HUES48 (cell line): ENCODE data around the gene PTGER4.
"Not testable (repeated sequence)": the region's sequence is repeated elsewhere in the genome, so short reads cannot be mapped to it uniquely, and the experiment has no call there.

ENCODE experiments used
- H3K27ac ChIP-seq: one replicate; pipeline ENCODE4 v1.7.0; 2013; ENCODE audit warnings: low read depth, low read length, inconsistent platforms
- H3K27me3 ChIP-seq: 2 replicates; pipeline ENCODE4 v1.6.1; 2013; ENCODE audit warnings: mild to moderate bottlenecking, low read length; ENCODE audit not compliant: control insufficient read depth, insufficient read depth
- H3K36me3 ChIP-seq: 2 replicates; pipeline ENCODE4 v1.6.1; 2013; ENCODE audit warnings: low read length; ENCODE audit not compliant: control insufficient read depth, insufficient read depth
- H3K4me1 ChIP-seq: 2 replicates; pipeline ENCODE4 v1.6.1; 2013; ENCODE audit warnings: mild to moderate bottlenecking, low read length; ENCODE audit not compliant: control insufficient read depth, insufficient read depth
- H3K4me3 ChIP-seq: 2 replicates; pipeline ENCODE4 v1.5.1; 2013; ENCODE audit warnings: mild to moderate bottlenecking, low read depth, low read length
- H3K9ac ChIP-seq: 2 replicates; pipeline ENCODE4 v1.6.1; 2013; ENCODE audit warnings: mild to moderate bottlenecking, low read depth, low read length, moderate library complexity
- H3K9me3 ChIP-seq: 2 replicates; pipeline ENCODE4 v1.6.1; 2013; ENCODE audit warnings: low read length; ENCODE audit not compliant: control insufficient read depth, insufficient read depth

Gene PTGER4

DNA sequence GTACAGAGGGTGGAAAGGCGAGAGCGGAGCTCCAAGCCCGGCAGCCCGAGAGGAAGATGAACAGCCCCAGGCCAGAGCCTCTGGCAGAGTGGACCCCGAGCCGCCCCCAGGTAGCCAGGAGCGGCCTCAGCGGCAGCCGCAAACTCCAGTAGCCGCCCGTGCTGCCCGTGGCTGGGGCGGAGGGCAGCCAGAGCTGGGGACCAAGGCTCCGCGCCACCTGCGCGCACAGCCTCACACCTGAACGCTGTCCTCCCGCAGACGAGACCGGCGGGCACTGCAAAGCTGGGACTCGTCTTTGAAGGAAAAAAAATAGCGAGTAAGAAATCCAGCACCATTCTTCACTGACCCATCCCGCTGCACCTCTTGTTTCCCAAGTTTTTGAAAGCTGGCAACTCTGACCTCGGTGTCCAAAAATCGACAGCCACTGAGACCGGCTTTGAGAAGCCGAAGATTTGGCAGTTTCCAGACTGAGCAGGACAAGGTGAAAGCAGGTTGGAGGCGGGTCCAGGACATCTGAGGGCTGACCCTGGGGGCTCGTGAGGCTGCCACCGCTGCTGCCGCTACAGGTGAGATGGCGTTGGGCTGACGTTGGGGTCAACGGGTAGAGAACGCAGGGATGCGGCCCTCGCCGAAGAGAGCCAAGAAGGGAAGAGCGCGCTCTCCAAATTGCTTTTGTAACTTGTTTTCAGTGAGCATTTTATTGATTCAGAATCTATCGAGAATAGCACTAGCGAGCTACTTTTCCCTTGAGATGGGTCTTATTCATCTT is at the start of gene PTGER4:
TSS of gene PTGER4 (plus strand) at position 3 of the 769 bp plus-strand sequence. CDS start 1,079 bp downstream, outside the sequence.
- no peaks in the 10 kb centered on the region for H3K36me3 ChIP-seq
- peak within 1 kb of the TSS; percentile 64 for H3K9ac ChIP-seq
- peaks cover 30% of the 10 kb centered on the region for H3K4me1 ChIP-seq
- H3K9me3 ChIP-seq, result no peaks in the 10 kb centered on the region
- H3K4me3 ChIP-seq, result peak within 1 kb of the TSS; percentile 80
- peak within 1 kb of the TSS; percentile 81 for H3K27ac ChIP-seq
- H3K27me3 ChIP-seq, result peaks cover 52% of the 10 kb centered on the region

GRCh38 chr5:40630126-40630525 is 49.6 kb upstream of the PTGER4 start:
- Histone ChIP-seq H3K36me3 (no peaks in the 10 kb centered on the region), H3K9me3 (no peaks in the 10 kb centered on the region), H3K4me1 (no peaks in the 10 kb centered on the region), H3K9ac (no peak overlapping the region), H3K4me3 (no peak overlapping the region), H3K27me3 (no peaks in the 10 kb centered on the region), H3K27ac (no peak overlapping the region)

- Histone ChIP-seq H3K9ac (no peak overlapping the region), H3K27ac (no peak overlapping the region), H3K4me1 (no peaks in the 10 kb centered on the region), H3K9me3 (no peaks in the 10 kb centered on the region), H3K4me3 (no peak overlapping the region), H3K36me3 (no peaks in the 10 kb centered on the region), H3K27me3 (no peaks in the 10 kb centered on the region)
These were observed 48.5 kb upstream of the PTGER4 start for GRCh38 chr5:40631236-40631635.

DNA sequence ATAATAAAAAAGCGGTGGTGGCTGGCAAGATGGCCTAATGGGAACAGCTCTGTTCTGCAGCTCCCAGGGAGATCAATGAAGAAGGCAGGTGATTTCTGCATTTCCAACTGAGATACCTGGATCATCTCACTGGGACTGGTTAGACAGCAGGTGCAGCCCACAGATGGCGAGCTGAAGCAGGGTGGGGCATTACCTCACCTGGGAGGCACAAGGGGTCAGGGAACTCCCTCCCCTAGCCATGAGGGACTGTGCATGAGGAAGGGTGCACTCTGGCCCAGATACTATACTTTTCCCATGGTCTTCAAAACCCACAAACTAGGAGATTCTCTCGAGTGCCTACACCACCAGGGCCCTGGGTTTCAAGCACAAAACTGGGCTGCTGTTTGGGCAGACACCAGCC is 45.6 kb upstream of the PTGER4 start:
- Histone ChIP-seq H3K9me3 (no peaks in the 10 kb centered on the region), H3K27ac (no peak overlapping the region), H3K27me3 (no peaks in the 10 kb centered on the region), H3K9ac (no peak overlapping the region), H3K4me3 (no peak overlapping the region), H3K36me3 (no peaks in the 10 kb centered on the region), H3K4me1 (no peaks in the 10 kb centered on the region)

GRCh38 chr5:40634593-40634992 is 45.1 kb upstream of the PTGER4 start:
- H3K9me3 ChIP-seq, result no peaks in the 10 kb centered on the region
- H3K4me1 ChIP-seq, result no peaks in the 10 kb centered on the region

GRCh38 chr5:40639531-40639930 is 40.2 kb upstream of the PTGER4 start:
- not testable (repeated sequence) for H3K27me3 ChIP-seq, H3K4me1 ChIP-seq, H3K9me3 ChIP-seq, H3K36me3 ChIP-seq, H3K9ac ChIP-seq, H3K4me3 ChIP-seq, H3K27ac ChIP-seq

More at GRCh38 chr5:40634593-40634992, 45.1 kb upstream of the PTGER4 start:
- H3K4me3 ChIP-seq, result no peak overlapping the region
- no peak overlapping the region for H3K27ac ChIP-seq
- no peaks in the 10 kb centered on the region for H3K36me3 ChIP-seq
- H3K9ac ChIP-seq, result no peak overlapping the region
- H3K27me3 ChIP-seq, result no peaks in the 10 kb centered on the region

- Histone ChIP-seq H3K4me3 (no peak overlapping the region), H3K9ac (no peak overlapping the region), H3K27ac (no peak overlapping the region), H3K36me3 (no peaks in the 10 kb centered on the region), H3K9me3 (no peaks in the 10 kb centered on the region), H3K27me3 (no peaks in the 10 kb centered on the region), H3K4me1 (no peaks in the 10 kb centered on the region)
These were observed 33.4 kb upstream of the PTGER4 start for GRCh38 chr5:40646266-40646665.

DNA sequence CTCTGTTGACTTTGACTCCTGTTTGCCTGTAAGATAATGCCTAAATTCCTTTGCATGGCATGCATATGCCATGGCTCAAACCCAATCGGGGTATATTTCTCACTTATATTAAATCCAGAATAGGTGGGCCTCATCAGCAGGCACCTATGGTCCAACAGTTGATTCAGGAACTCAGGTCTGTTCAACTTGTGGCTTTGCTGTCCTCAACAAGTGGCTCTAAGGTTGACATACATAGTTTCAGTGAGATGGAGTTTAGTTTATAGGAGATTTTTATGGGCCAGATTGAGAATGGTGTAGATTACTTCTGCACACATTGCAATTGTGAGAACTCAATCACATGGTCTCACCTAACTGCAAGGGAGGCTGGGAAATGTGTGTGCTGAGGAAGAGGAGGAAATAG is 31.6 kb upstream of the PTGER4 start:
- Histone ChIP-seq H3K27me3 (no peaks in the 10 kb centered on the region), H3K4me3 (no peak overlapping the region), H3K9me3 (no peaks in the 10 kb centered on the region), H3K9ac (no peak overlapping the region), H3K36me3 (no peaks in the 10 kb centered on the region), H3K27ac (no peak overlapping the region), H3K4me1 (no peaks in the 10 kb centered on the region)

GRCh38 chr5:40649463-40650030 is 30.2 kb upstream of the PTGER4 start:
- no peaks in the 10 kb centered on the region for H3K9me3 ChIP-seq

GRCh38 chr5:40651201-40651600 is 28.5 kb upstream of the PTGER4 start:
- no peak overlapping the region for H3K27ac ChIP-seq
- H3K4me1 ChIP-seq, result no peaks in the 10 kb centered on the region
- H3K9me3 ChIP-seq, result no peaks in the 10 kb centered on the region
- H3K4me3 ChIP-seq, result no peak overlapping the region
- H3K36me3 ChIP-seq, result no peaks in the 10 kb centered on the region
- no peaks in the 10 kb centered on the region for H3K27me3 ChIP-seq
- no peak overlapping the region for H3K9ac ChIP-seq

More at GRCh38 chr5:40649463-40650030, 30.2 kb upstream of the PTGER4 start:
- H3K36me3 ChIP-seq, result no peaks in the 10 kb centered on the region
- no peaks in the 10 kb centered on the region for H3K27me3 ChIP-seq
- H3K9ac ChIP-seq, result no peak overlapping the region
- no peak overlapping the region for H3K4me3 ChIP-seq
- no peak overlapping the region for H3K27ac ChIP-seq
- H3K4me1 ChIP-seq, result no peaks in the 10 kb centered on the region

DNA sequence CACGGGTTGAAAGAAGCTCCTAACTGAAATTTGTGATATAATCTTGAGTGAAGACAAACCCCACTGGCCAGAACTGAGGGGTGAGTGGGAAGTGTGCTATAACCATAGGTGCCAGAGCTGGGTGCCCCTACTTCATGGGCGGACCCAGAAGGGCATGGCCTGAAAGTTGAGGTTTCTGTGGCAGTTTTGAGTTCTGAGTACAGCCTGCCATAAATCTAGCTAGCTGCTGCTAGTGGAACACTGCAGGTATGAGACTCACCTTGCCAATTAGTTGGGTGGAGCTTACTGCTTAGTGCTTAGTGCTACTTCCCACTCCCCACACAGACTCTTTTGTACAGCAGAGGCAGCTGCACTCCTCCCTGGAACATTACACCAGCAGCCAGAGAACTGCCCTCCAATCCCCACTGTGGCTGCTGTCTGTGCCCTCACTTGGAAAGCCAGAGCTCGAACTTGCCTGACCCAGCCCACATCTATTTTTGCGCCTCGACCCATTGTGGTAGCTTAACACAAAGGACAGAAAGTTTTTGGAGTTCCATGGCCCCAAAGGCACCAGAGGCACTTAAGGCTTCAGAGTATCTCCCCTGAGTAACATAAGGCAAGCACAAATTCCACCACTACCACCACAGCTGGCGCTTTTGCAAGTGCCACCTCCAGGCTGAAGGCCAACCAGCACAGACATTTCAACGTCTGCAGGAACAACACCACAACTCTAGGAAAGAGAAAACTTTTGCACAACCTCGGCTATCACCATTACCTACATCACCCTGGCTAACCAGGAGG is 27.1 kb upstream of the PTGER4 start:
- no peaks in the 10 kb centered on the region for H3K4me1 ChIP-seq
- H3K4me3 ChIP-seq, result no peak overlapping the region
- H3K9me3 ChIP-seq, result no peaks in the 10 kb centered on the region
- no peak overlapping the region for H3K9ac ChIP-seq
- no peaks in the 10 kb centered on the region for H3K36me3 ChIP-seq
- H3K27me3 ChIP-seq, result no peaks in the 10 kb centered on the region
- H3K27ac ChIP-seq, result no peak overlapping the region
